SK-N-SH treated with all-trans-retinoic acid at 6 μM for 48 hours (cell line): ENCODE data around the gene WDR13.

ENCODE experiments used
- ATAC-seq: fragments of 200-7000 bp; cut with Tn5 transposase; 3 replicates; pipeline ENCODE4 v1.9.1; 2020; ENCODE audit warnings: mild to moderate bottlenecking, moderate library complexity
- ARNTL ChIP-seq: fragments of 450-650 bp; formaldehyde crosslinking; IDR thresholded peaks from 2 replicates; pipeline ENCODE4 v1.5.0; 2020; ENCODE audit warnings: low read depth, mild to moderate bottlenecking, moderate library complexity, borderline replicate concordance
- BACH2 ChIP-seq: fragments of 250-450 bp; sonication (Bioruptor Pico); IDR thresholded peaks from 2 replicates; pipeline ENCODE4 v1.9.0; 2021; ENCODE audit warnings: mild to moderate bottlenecking, borderline replicate concordance
- CSDC2 ChIP-seq: fragments of 250-450 bp; sonication (Bioruptor Pico); IDR thresholded peaks from 2 replicates; pipeline ENCODE4 v1.5.0; 2020; ENCODE audit warnings: mild to moderate bottlenecking, moderate library complexity
- CSRNP3 ChIP-seq: fragments of 250-450 bp; sonication (Bioruptor Pico); IDR thresholded peaks from 2 replicates; pipeline ENCODE4 v1.5.1; 2021; ENCODE audit warnings: mild to moderate bottlenecking, moderate library complexity
- GLIS3 ChIP-seq: fragments of 250-450 bp; sonication (Bioruptor Pico); IDR thresholded peaks from 2 replicates; pipeline ENCODE4 v1.5.0; 2020; ENCODE audit warnings: mild to moderate bottlenecking, moderate library complexity
- ISL1 ChIP-seq: fragments of 250-450 bp; sonication (Bioruptor Pico); IDR thresholded peaks from 2 replicates; pipeline ENCODE4 v2.1.2; 2022; ENCODE audit warnings: mild to moderate bottlenecking, moderate library complexity
- OSR1 ChIP-seq: fragments of 250-450 bp; sonication (Bioruptor Pico); IDR thresholded peaks from 2 replicates; pipeline ENCODE4 v1.8.0; 2022; ENCODE audit warnings: moderate library complexity, mild to moderate bottlenecking, inconsistent platforms
- PATZ1 ChIP-seq: fragments of 250-450 bp; sonication (Bioruptor Pico); IDR thresholded peaks from 2 replicates; pipeline ENCODE4 v1.8.0; 2020; ENCODE audit warnings: mild to moderate bottlenecking, moderate library complexity, borderline replicate concordance
- PPARA ChIP-seq: fragments of 250-450 bp; sonication (Bioruptor Pico); IDR thresholded peaks from 2 replicates; pipeline ENCODE4 v1.5.0; 2020; ENCODE audit warnings: mild to moderate bottlenecking, borderline replicate concordance
- RARB ChIP-seq: fragments of 250-450 bp; sonication (Bioruptor Pico); IDR thresholded peaks from 2 replicates; pipeline ENCODE4 v1.8.0; 2021; ENCODE audit warnings: mild to moderate bottlenecking, moderate library complexity
- SNAI2 ChIP-seq: fragments of 250-450 bp; sonication (Bioruptor Pico); IDR thresholded peaks from 2 replicates; pipeline ENCODE4 v1.5.0; 2020; ENCODE audit warnings: mild to moderate bottlenecking, moderate library complexity
- TCF4 ChIP-seq: fragments of 250-450 bp; sonication (Bioruptor Pico); IDR thresholded peaks from 2 replicates; pipeline ENCODE4 v1.8.0; 2021; ENCODE audit warnings: mild to moderate bottlenecking, moderate library complexity, borderline replicate concordance
- TOX ChIP-seq: fragments of 250-450 bp; sonication (Bioruptor Pico); IDR thresholded peaks from 2 replicates; pipeline ENCODE4 v1.8.0; 2021; ENCODE audit warnings: mild to moderate bottlenecking, moderate library complexity, borderline replicate concordance
- TSHZ2 ChIP-seq: fragments of 250-450 bp; sonication (Bioruptor Pico); IDR thresholded peaks from 2 replicates; pipeline ENCODE4 v1.5.0; 2020; ENCODE audit warnings: mild to moderate bottlenecking, moderate library complexity
- ZC3H10 ChIP-seq: fragments of 250-450 bp; sonication (Bioruptor Pico); IDR thresholded peaks from 2 replicates; pipeline ENCODE4 v1.5.1; 2021; ENCODE audit warnings: mild to moderate bottlenecking, moderate library complexity
- ZFP3 ChIP-seq: fragments of 250-450 bp; sonication (Bioruptor Pico); IDR thresholded peaks from 2 replicates; pipeline ENCODE4 v1.5.0; 2020; ENCODE audit warnings: mild to moderate bottlenecking, moderate library complexity
- ZNF565 ChIP-seq: fragments of 450-650 bp; formaldehyde crosslinking; conservative IDR thresholded peaks from 2 replicates; pipeline ENCODE4 v1.5.0; 2020; ENCODE audit warnings: low read depth, mild to moderate bottlenecking, moderate library complexity
- ZNF70 ChIP-seq: fragments of 450-650 bp; formaldehyde crosslinking; IDR thresholded peaks from 2 replicates; pipeline ENCODE4 v1.5.0; 2020; ENCODE audit warnings: mild to moderate bottlenecking, moderate library complexity
- ZNF8 ChIP-seq: fragments of 450-650 bp; formaldehyde crosslinking; IDR thresholded peaks from 2 replicates; pipeline ENCODE4 v1.5.0; 2020; ENCODE audit warnings: mild to moderate bottlenecking, moderate library complexity

The WDR13 gene

DNA sequence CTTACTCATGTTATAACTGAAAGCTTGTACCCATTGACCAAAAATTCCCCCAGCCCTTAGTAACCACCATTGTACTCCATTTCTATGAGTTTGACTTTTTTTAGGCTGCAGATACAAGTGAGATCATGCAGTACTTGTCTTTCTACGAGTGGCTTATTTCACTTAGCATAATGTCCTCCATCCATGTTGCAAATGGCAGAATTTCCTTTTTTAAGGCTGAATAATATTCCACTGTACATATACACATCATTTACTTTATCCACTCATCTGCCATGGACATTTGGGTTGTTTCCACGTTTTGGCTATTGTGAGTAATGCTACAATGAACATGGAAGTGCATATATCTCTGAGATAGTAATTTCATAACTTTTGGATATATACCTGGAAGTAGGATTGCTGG is 12.6 kb upstream of the WDR13 start:
- TF ChIP-seq ZFP3 (CRISPR knock-in tag) (no peak), TCF4 (CRISPR knock-in tag) (no peak), ZC3H10 (CRISPR knock-in tag) (no peak), TOX (CRISPR knock-in tag) (no peak), SNAI2 (CRISPR knock-in tag) (no peak)
- no peak for ATAC-seq

DNA sequence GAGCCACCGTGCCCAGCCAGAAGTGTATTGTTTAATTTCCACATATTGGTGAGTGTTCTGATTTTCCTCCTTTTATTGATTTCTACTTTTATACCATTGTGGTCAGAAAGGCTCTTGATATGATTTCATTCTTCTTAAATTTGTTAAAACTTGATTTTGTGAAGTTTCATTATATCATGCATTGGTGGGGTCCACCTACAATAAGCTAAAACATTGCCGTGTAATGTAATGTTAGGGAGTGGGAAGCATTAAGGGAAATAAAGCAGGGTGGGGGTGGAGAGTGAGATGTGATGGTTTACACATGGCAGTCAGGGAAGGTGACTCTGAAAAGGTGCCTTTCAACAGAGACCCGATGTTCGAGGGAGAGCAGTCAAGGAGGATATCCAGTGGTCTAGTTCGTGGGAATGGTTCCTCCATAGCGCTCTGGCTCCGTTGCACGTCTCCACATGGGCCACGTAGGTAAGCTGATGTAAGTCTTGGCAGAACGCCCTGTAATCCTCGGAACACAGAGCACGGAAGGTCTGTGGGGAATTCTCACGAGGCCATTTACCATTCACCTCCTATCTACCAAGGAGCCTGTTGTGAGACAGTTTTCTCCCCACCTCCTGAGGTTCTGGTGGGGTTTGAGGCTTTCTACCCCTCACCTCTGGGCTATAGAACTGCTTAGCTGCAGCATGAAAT is 7.7 kb upstream of the WDR13 start:
- ATAC-seq = no peak
- TF ChIP-seq PATZ1 (CRISPR knock-in tag) = no peak
- no peak for TF ChIP-seq ZNF70 (CRISPR knock-in tag)
- TF ChIP-seq PPARA (CRISPR knock-in tag) = no peak
- no peak for TF ChIP-seq CSRNP3
- TF ChIP-seq BACH2 (CRISPR knock-in tag) = no peak
- no peak for TF ChIP-seq TCF4 (CRISPR knock-in tag)
- TF ChIP-seq ARNTL (CRISPR knock-in tag) = no peak
- TF ChIP-seq ZC3H10 (CRISPR knock-in tag) = no peak
- no peak for TF ChIP-seq CSDC2 (CRISPR knock-in tag)
- no peak for TF ChIP-seq OSR1 (CRISPR knock-in tag)
- no peak for TF ChIP-seq TOX (CRISPR knock-in tag)
- TF ChIP-seq ZNF565 (CRISPR knock-in tag) = no peak
- no peak for TF ChIP-seq ISL1 (CRISPR knock-in tag)
- TF ChIP-seq GLIS3 (CRISPR knock-in tag) = no peak
- TF ChIP-seq TSHZ2 (CRISPR knock-in tag) = no peak
- TF ChIP-seq RARB (CRISPR knock-in tag) = no peak

DNA sequence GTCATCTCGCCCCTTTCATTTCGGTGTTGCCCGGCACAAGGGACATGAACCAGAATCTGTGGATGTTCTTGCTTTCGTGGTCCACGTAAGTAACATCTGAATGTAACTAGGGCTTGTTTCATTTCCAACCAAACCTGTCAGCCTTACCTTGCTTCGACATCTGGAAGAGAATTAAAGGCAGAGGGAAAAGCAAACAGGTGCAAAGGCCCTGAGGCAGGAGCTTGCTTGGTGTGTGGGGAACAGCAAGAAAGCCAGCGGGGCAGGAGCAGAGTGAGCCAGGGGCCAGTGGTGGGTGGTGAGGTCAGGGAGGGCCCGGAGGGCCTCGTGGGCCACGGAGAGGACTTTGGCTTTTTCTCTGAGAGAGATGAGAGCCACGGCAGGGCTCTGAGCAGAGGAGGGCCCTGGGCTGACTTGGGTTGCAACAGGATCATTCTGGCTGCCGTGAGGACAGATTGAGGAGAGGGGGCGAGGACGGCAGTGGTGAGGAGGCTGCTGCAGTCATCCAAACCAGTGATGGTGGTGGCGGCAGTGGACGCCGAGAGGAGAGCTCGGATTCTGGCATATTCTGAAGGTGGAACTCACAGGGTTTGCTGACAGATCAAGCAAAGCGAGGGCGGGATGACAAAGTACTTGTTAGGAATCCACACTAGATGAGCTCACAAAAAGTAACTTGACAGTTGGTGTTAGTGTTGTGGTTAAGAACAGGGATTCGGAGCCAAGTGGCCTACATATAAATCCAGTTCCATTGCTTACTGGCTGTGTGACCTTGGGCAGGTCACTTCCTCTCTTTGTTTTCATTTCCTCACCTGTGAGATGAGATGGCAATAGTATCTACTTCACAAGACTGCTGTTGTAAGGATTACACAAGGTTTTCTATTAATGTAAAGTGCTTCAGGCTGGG is 6.8 kb upstream of the WDR13 start:
- no peak for TF ChIP-seq RARB (CRISPR knock-in tag)
- TF ChIP-seq CSDC2 (CRISPR knock-in tag) = no peak
- TF ChIP-seq SNAI2 (CRISPR knock-in tag) = no peak
- no peak for TF ChIP-seq TOX (CRISPR knock-in tag)
- TF ChIP-seq PATZ1 (CRISPR knock-in tag) = no peak
- no peak for TF ChIP-seq ZNF8
- no peak for TF ChIP-seq TCF4 (CRISPR knock-in tag)
- TF ChIP-seq GLIS3 (CRISPR knock-in tag) = no peak
- TF ChIP-seq ARNTL (CRISPR knock-in tag) = no peak
- no peak for TF ChIP-seq ZFP3 (CRISPR knock-in tag)
- ATAC-seq = no peak
